Chondrocyte (in vitro differentiated cells): ENCODE results near the gene TRIM68. TPM values are rescaled to one million over a fixed set of nuclear protein-coding genes. Genes with fewer than 3 reads are reported as not detected.
A peak's percentile ranks its signal among the peaks of the same experiment; 100 is the strongest.

Experiments used
- DNase-seq: peaks from one replicate; pipeline ENCODE4 v3.0.0; 2021; ENCODE audit warnings: mixed read lengths, low spot score
- H3K27ac Mint-ChIP-seq: one replicate; pipeline ENCODE4 v1.8.0; 2021; ENCODE audit warnings: mild to moderate bottlenecking, moderate library complexity, mixed read lengths; ENCODE audit not compliant: unreplicated experiment
- H3K27me3 Mint-ChIP-seq: 2 replicates; pipeline ENCODE4 v1.8.0; 2021; ENCODE audit warnings: low read depth, mixed read lengths
- H3K36me3 Mint-ChIP-seq: 2 replicates; pipeline ENCODE4 v1.8.0; 2021; ENCODE audit warnings: low read depth, mixed read lengths
- H3K4me1 Mint-ChIP-seq: 2 replicates; pipeline ENCODE4 v1.8.0; 2021; ENCODE audit warnings: low read depth, mild to moderate bottlenecking, mixed read lengths
- H3K4me3 Mint-ChIP-seq: one replicate; pipeline ENCODE4 v1.8.0; 2021; ENCODE audit warnings: mild to moderate bottlenecking, moderate library complexity, mixed read lengths; ENCODE audit not compliant: unreplicated experiment
- H3K9me3 Mint-ChIP-seq: 2 replicates; pipeline ENCODE4 v1.8.0; 2021; ENCODE audit warnings: low read depth, mixed read lengths
- total RNA-seq: library from RNA; stranded (reverse); gene quantifications from 3 replicates; pipeline ENCODE4 v1.2.1, GENCODE V29; 2021
- TF ChIP-seq, protein P1 (sequence below): fragments of 200-600 bp; sonication (generic); IDR thresholded peaks from 2 replicates; pipeline ENCODE4 v1.5.0; 2021; ENCODE audit warnings: antibody characterized with exemption, mild to moderate bottlenecking, moderate library complexity

Gene TRIM68
- total RNA-seq, 1 donor from 2014 or later, result 10.3 TPM

DNA sequence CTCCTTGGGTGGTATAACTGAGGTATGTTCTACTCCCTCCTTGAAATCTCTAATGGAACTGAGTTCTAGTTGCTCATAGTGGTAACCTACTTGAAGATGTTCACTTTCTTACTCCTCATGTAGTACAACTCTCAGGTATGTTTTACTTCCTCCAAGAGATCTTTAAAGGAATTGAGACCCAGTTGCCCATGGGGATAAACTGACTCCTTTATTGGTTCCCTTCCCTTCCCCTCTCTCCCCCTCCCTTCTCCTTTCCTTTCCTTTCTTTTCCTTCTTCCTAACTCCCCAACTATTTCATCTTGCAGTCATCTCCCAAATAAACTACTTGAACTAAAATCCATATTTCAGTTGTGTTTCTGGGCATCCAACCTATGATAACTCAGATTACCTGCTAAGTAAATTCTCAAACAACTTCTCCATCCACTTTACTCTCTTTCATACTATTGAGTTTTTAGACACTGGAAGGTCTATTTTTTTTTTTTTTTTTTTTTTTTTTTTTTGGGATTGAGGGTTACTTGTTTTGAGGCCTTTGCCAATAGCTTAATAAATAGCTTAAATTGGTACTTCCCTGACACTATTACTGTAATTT lies 7.9 kb upstream of the TRIM68 start:
- TF ChIP-seq, protein P1, sequence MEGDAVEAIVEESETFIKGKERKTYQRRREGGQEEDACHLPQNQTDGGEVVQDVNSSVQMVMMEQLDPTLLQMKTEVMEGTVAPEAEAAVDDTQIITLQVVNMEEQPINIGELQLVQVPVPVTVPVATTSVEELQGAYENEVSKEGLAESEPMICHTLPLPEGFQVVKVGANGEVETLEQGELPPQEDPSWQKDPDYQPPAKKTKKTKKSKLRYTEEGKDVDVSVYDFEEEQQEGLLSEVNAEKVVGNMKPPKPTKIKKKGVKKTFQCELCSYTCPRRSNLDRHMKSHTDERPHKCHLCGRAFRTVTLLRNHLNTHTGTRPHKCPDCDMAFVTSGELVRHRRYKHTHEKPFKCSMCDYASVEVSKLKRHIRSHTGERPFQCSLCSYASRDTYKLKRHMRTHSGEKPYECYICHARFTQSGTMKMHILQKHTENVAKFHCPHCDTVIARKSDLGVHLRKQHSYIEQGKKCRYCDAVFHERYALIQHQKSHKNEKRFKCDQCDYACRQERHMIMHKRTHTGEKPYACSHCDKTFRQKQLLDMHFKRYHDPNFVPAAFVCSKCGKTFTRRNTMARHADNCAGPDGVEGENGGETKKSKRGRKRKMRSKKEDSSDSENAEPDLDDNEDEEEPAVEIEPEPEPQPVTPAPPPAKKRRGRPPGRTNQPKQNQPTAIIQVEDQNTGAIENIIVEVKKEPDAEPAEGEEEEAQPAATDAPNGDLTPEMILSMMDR, result no peak
- H3K27me3 Mint-ChIP-seq, result peaks cover 34% of the 10 kb centered on the region
- H3K4me1 Mint-ChIP-seq, result no peaks in the 10 kb centered on the region
- H3K36me3 Mint-ChIP-seq, result no peaks in the 10 kb centered on the region
- H3K9me3 Mint-ChIP-seq, result no peaks in the 10 kb centered on the region
- DNase-seq, result no peak
- no peak overlapping the region for H3K4me3 Mint-ChIP-seq
- no peak overlapping the region for H3K27ac Mint-ChIP-seq

DNA sequence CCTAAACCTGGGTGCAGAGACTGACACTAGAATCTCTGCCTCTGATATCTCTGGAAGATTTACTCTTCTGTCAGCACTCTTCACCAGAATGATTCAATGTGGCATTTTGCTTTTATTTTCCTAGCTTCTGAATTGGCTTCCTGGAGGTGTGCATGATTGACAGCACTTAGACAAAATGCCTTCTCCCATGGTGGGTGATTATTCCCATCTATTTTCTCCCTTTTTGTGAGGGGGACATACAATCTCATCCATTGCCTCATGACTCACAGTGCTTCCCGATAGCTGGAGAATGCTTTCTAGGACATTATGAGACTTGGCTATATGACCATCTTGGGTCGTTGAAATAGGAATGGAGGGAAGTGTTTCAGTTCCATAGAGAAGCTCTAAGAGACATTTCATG lies 4.0 kb upstream of the TRIM68 start:
- TF ChIP-seq, protein P1, result no peak
- Mint-ChIP-seq H3K4me3 (no peak overlapping the region), H3K9me3 (no peaks in the 10 kb centered on the region), H3K4me1 (peaks cover 12% of the 10 kb centered on the region), H3K36me3 (no peaks in the 10 kb centered on the region), H3K27me3 (peaks cover 18% of the 10 kb centered on the region), H3K27ac (no peak overlapping the region)
- no peak for DNase-seq

DNA sequence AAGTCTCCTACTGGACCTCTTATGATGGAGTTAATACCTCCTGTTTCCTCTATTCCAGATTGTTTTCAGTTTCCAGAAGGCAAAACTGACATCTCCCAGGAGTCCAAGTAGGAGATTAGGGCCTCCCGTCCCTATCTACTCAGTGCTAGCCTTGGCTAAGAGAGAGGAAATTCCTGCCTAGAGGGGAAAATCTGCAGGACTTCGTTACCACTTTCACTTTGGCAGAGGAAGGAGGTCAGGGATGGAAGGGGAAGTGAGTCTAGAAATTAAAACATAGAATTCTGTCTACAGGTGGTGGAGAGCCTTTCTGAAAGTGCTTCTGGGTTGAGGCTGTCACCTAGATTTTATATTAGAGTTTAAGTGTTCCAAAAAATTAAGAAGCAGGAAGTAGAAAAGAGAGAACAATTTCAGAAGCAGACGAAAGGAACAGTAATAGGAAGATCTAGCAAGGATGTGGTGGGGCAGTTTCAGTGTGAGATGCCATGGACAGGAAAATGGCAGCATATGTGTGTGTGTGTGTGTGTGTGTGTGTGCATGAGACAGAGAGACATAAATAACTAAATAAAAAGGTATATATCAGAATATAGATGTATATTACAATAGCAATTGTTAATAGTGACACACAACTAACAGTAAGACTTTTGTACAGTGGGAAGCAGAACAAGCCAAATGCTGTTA lies 2.4 kb upstream of the TRIM68 start:
- TF ChIP-seq, protein P1, result no peak
- Mint-ChIP-seq H3K36me3 (no peaks in the 10 kb centered on the region), H3K4me1 (peaks cover 18% of the 10 kb centered on the region), H3K9me3 (no peaks in the 10 kb centered on the region), H3K27me3 (peaks cover 17% of the 10 kb centered on the region), H3K27ac (no peak overlapping the region), H3K4me3 (no peak overlapping the region)
- no peak for DNase-seq

DNA sequence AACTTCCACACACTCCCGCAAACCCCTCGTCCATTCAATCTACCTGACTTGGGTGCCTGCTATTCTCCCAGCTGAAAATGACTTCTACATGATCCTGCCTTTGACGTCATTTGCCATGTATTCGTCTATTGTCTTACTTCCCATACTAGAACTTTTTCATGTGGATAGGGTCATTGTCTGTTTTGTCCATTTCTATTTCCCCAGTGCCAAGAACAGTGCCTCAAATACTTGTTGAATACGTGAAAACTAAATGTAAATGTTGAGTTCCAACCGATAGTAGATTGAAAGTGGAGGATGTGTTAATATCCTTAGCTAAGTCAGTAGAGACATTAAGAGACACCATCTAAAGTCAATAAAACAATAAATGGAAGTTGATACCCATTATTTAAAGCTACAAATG lies 935 bp downstream of the TRIM68 start:
- no peaks in the 10 kb centered on the region for H3K9me3 Mint-ChIP-seq
- no peak for DNase-seq
- H3K27me3 Mint-ChIP-seq, result peaks cover under 1% of the 10 kb centered on the region
- peak overlapping the region; percentile 90 for H3K4me3 Mint-ChIP-seq
- peaks cover 18% of the 10 kb centered on the region for H3K4me1 Mint-ChIP-seq
- peak overlapping the region; percentile 92 for H3K27ac Mint-ChIP-seq
- peaks cover 5% of the 10 kb centered on the region for H3K36me3 Mint-ChIP-seq
- TF ChIP-seq, protein P1, result no peak

DNA sequence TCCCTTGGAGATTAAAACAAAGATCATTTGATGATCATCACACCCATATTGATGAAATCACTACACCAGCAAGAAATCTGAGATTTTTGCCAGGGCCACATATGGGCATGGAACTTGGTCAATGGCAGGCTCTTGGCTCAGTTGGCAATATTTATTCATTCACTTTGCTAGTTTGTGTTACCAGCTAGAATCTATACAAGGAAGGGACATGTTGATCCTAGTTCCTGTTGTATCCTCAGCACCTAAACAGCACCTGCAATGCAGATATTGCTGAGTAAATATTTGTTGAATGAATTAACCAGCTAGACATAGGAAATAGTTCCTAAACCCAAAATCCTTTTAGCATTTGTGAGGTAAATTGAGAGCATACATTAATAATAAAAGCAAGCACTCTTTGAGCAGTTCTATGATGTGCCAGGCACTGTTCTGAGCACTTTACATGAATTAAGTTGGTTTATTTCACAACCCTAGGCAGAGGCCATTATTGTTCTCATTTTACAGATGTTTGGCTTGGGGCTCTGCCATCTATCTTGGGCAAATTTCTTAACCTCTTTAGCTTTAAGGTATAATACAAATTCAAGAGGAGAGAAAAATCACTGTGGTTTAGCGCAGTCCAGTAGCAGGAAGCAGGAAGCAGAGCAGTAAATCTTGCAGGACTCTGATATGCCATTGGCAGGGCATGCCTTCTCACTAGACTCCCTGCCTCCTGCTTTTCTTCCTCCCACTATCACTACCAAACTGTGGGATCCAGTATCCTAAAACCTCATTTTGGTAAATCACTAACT lies 1.6 kb downstream of the TRIM68 start:
- no peak for DNase-seq
- H3K4me3 Mint-ChIP-seq, result peak overlapping the region; percentile 90
- H3K4me1 Mint-ChIP-seq, result peaks cover 18% of the 10 kb centered on the region
- no peaks in the 10 kb centered on the region for H3K27me3 Mint-ChIP-seq
- no peak overlapping the region for H3K27ac Mint-ChIP-seq
- no peaks in the 10 kb centered on the region for H3K9me3 Mint-ChIP-seq
- TF ChIP-seq, protein P1, result no peak
- H3K36me3 Mint-ChIP-seq, result peaks cover 10% of the 10 kb centered on the region
